22Rv1 (cell line): ENCODE results near the gene RBM34.
A peak's percentile ranks its signal among the peaks of the same experiment; 100 is the strongest.

Experiments used
- ZFX ChIP-seq: fragments of 450-650 bp; IDR thresholded peaks from 2 replicates; pipeline ENCODE4 v1.6.1; 2017; ENCODE audit warnings: antibody characterized with exemption, borderline replicate concordance
- TF ChIP-seq, protein P1 (sequence below): fragments of 450-650 bp; IDR thresholded peaks from 2 replicates; pipeline ENCODE4 v1.5.1; 2017; ENCODE audit warnings: mild to moderate bottlenecking

GRCh38 chr1:235199441-235199840, 38.4 kb upstream of the RBM34 start:
- TF ChIP-seq, protein P1, sequence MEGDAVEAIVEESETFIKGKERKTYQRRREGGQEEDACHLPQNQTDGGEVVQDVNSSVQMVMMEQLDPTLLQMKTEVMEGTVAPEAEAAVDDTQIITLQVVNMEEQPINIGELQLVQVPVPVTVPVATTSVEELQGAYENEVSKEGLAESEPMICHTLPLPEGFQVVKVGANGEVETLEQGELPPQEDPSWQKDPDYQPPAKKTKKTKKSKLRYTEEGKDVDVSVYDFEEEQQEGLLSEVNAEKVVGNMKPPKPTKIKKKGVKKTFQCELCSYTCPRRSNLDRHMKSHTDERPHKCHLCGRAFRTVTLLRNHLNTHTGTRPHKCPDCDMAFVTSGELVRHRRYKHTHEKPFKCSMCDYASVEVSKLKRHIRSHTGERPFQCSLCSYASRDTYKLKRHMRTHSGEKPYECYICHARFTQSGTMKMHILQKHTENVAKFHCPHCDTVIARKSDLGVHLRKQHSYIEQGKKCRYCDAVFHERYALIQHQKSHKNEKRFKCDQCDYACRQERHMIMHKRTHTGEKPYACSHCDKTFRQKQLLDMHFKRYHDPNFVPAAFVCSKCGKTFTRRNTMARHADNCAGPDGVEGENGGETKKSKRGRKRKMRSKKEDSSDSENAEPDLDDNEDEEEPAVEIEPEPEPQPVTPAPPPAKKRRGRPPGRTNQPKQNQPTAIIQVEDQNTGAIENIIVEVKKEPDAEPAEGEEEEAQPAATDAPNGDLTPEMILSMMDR: peak; percentile 33
- TF ChIP-seq ZFX: no peak
